HCT116 (cell line): ENCODE data around the gene SESN1. TPM values are rescaled to one million over a fixed set of nuclear protein-coding genes. Genes with fewer than 3 reads are reported as not detected.
A peak's percentile ranks its signal among the peaks of the same experiment; 100 is the strongest.

Experiments
- ATAC-seq: fragments of 200-7000 bp; cut with Tn5 transposase; 2 replicates; pipeline ENCODE4 v1.9.1; 2020; ENCODE audit warnings: mild to moderate bottlenecking, moderate library complexity
- BruUV-seq: library from RNA; stranded (reverse); fragments of 400-500 nt; replicated peaks from 2 replicates; lab custom pipeline; 2021; lab: Mats Ljungman, UMichigan
- CTCF ChIA-PET: fragments of 300-600 bp; sonication (Branson Sonifier 250); formaldehyde crosslinking; loops from one replicate; lab custom pipeline; 2021; ENCODE audit warnings: antibody characterized with exemption; lab: Charles Lee
- POLR2A ChIA-PET: fragments of 300-600, 350-600 bp; sonication (Branson Sonifier 250); formaldehyde crosslinking; loops from one replicate; lab custom pipeline; 2021; ENCODE audit warnings: antibody characterized with exemption; lab: Charles Lee
- RAD21 ChIA-PET, 2 experiments: fragments of 300-600 bp; sonication (Branson Sonifier 250); formaldehyde crosslinking; loops; one replicate each; lab custom pipeline; 2023; ENCODE audit warnings: low total read pairs in 2 of 2; ENCODE audit not compliant: uncharacterized antibody in 2 of 2, unreplicated experiment in 2 of 2, low non-redundant PET in 1 of 2; lab: Charles Lee
- DNase-seq: peaks from one replicate; pipeline ENCODE4 v3.0.0-alpha.2; 2010; ENCODE audit warnings: low read depth, low spot score
- H2AFZ ChIP-seq: fragments of 200-600 bp; shearing (Covaris generic), sonication (generic); 2 replicates; pipeline ENCODE4 v1.6.1; 2017; ENCODE audit warnings: low read depth, mixed run types, mixed read lengths, antibody characterized with exemption, low read length; ENCODE audit not compliant: poor library complexity, severe bottlenecking
- H3K27ac ChIP-seq: 2 replicates; pipeline ENCODE4 v1.5.1; 2012; ENCODE audit warnings: low read depth, low read length
- H3K27me3 ChIP-seq: fragments of 200-600 bp; sonication (generic); 2 replicates; pipeline ENCODE4 v1.6.1; 2016; ENCODE audit warnings: mixed run types, low read length, mixed read lengths; ENCODE audit not compliant: insufficient read depth
- H3K36me3 ChIP-seq, 2 experiments: fragments of 200-500 bp in 1 of 2; fragments of 200-600 bp in 1 of 2; sonication (Bioruptor generic) in 1 of 2; sonication (generic) in 1 of 2; 2 replicates each; pipeline versions ENCODE4 v1.5.1 to v1.6.1; 2014 to 2016; ENCODE audit warnings: low read length in 2 of 2, inconsistent platforms in 1 of 2, mixed read lengths in 1 of 2, mixed run types in 1 of 2; ENCODE audit not compliant: insufficient read depth in 2 of 2, control insufficient read depth in 1 of 2
- H3K4me1 ChIP-seq, 2 experiments: fragments of 200-600 bp in 1 of 2; sonication (generic) in 1 of 2; 2 replicates each; pipeline versions ENCODE4 v1.5.1 to v1.6.1; 2012 to 2017; ENCODE audit warnings: low read length in 2 of 2, inconsistent platforms in 1 of 2, mild to moderate bottlenecking in 1 of 2, mixed read lengths in 1 of 2, mixed run types in 1 of 2, moderate library complexity in 1 of 2; ENCODE audit not compliant: insufficient read depth in 2 of 2, control insufficient read depth in 1 of 2
- H3K4me2 ChIP-seq: fragments of 200-600 bp; sonication (generic); 2 replicates; pipeline ENCODE4 v1.6.1; 2017; ENCODE audit warnings: mixed run types, low read length, mixed read lengths
- H3K4me3 ChIP-seq, 2 experiments: fragments of 200-600 bp in 1 of 2; sonication (generic) in 1 of 2; replicated peaks in 1 of 2; 2 replicates each; pipeline ENCODE4 v1.5.1; 2011 to 2016; ENCODE audit warnings: low read length in 2 of 2, control low read depth in 1 of 2, low read depth in 1 of 2, mild to moderate bottlenecking in 1 of 2, mixed read lengths in 1 of 2, mixed run types in 1 of 2
- H3K79me2 ChIP-seq: fragments of 200-600 bp; sonication (generic); 2 replicates; pipeline ENCODE4 v1.6.1; 2017; ENCODE audit warnings: mild to moderate bottlenecking, mixed run types, low read length, moderate library complexity, mixed read lengths; ENCODE audit not compliant: insufficient read depth
- H3K9ac ChIP-seq: fragments of 200-600 bp; sonication (generic); 2 replicates; pipeline ENCODE4 v1.6.1; 2016; ENCODE audit warnings: low read length, mixed read lengths
- H3K9me2 ChIP-seq: fragments of 200-600 bp; sonication (generic), shearing (Covaris generic); 2 replicates; pipeline ENCODE4 v1.6.1; 2017; ENCODE audit warnings: mixed run types, mild to moderate bottlenecking, moderate library complexity; ENCODE audit not compliant: insufficient read depth
- H3K9me3 ChIP-seq, 2 experiments: fragments of 200-500 bp in 1 of 2; fragments of 200-600 bp in 1 of 2; sonication (Bioruptor generic) in 1 of 2; sonication (generic) in 1 of 2; 2 replicates each; pipeline ENCODE4 v1.6.1; 2014 to 2017; ENCODE audit warnings: low read length in 2 of 2, mixed read lengths in 2 of 2, inconsistent platforms in 1 of 2, low read depth in 1 of 2, mild to moderate bottlenecking in 1 of 2, mixed run types in 1 of 2, moderate library complexity in 1 of 2; ENCODE audit not compliant: control insufficient read depth in 1 of 2, insufficient read depth in 1 of 2
- H4K20me1 ChIP-seq: fragments of 200-600 bp; sonication (generic), shearing (Covaris generic); 2 replicates; pipeline ENCODE4 v1.6.1; 2017; ENCODE audit warnings: mixed run types, mild to moderate bottlenecking, moderate library complexity; ENCODE audit not compliant: insufficient read depth
- ATF3 ChIP-seq: IDR thresholded peaks from 2 replicates; pipeline ENCODE4 v1.6.1; 2012
- CEBPB ChIP-seq: IDR thresholded peaks from 2 replicates; pipeline ENCODE4 v1.6.1; 2012; ENCODE audit warnings: low read depth
- ELF1 ChIP-seq: IDR thresholded peaks from 2 replicates; pipeline ENCODE4 v1.6.1; 2012; ENCODE audit warnings: low read depth, borderline replicate concordance
- EZH2 ChIP-seq: fragments of 200-600 bp; sonication (generic); IDR thresholded peaks from 2 replicates; pipeline ENCODE4 v1.6.1; 2017; ENCODE audit warnings: antibody characterized with exemption, mixed run types
- EZH2phosphoT487 ChIP-seq: fragments of 200-600 bp; IDR thresholded peaks from 2 replicates; pipeline ENCODE4 v1.6.1; 2018; ENCODE audit warnings: antibody characterized with exemption, borderline replicate concordance
- FOSL1 ChIP-seq: IDR thresholded peaks from 2 replicates; pipeline ENCODE4 v1.6.1; 2012; ENCODE audit warnings: low read depth
- MAX ChIP-seq: IDR thresholded peaks from 2 replicates; pipeline ENCODE4 v1.6.1; 2012
- POLR2AphosphoS5 ChIP-seq: IDR thresholded peaks from 2 replicates; pipeline ENCODE4 v1.6.1; 2011; ENCODE audit warnings: mild to moderate bottlenecking, low read depth, low read length, moderate library complexity
- RAD21 ChIP-seq: IDR thresholded peaks from 2 replicates; pipeline ENCODE4 v1.6.1; 2012; ENCODE audit warnings: low read depth, mild to moderate bottlenecking
- TCF7L2 ChIP-seq: IDR thresholded peaks from 2 replicates; pipeline ENCODE4 v1.7.0; 2011; ENCODE audit warnings: borderline replicate concordance, inconsistent platforms; ENCODE audit not compliant: insufficient read depth, insufficient read length; ENCODE audit errors: extremely low read depth
- ZBTB33 ChIP-seq: IDR thresholded peaks from 2 replicates; pipeline ENCODE4 v1.6.1; 2011; ENCODE audit warnings: mild to moderate bottlenecking, low read length, moderate library complexity; ENCODE audit not compliant: insufficient replicate concordance; ENCODE audit errors: extremely low read depth
- ZFX ChIP-seq: fragments of 450-650 bp; IDR thresholded peaks from 2 replicates; pipeline ENCODE4 v1.6.1; 2017
- ZNF274 ChIP-seq: fragments of 200-500 bp; sonication (Bioruptor generic); IDR thresholded peaks from 2 replicates; pipeline ENCODE4 v1.6.1; 2014; ENCODE audit warnings: mild to moderate bottlenecking, low read depth, low read length, inconsistent platforms
- intact Hi-C: fragments of 100-400 bp; cut with micrococcal nuclease; formaldehyde crosslinking; loops from 2 replicates; pipeline ENCODE4 v1.10.0; 2022
- total RNA-seq: library from RNA; stranded (reverse); gene quantifications from one replicate; pipeline ENCODE4 v1.2.1, GENCODE V29; 2021; ENCODE audit not compliant: unreplicated experiment

SESN1 gene
- total RNA-seq, 1 experiment from 2014 or later = 9.3 TPM

- no peak overlapping the region for H3K4me3 ChIP-seq
- no peak overlapping the region for H3K4me2 ChIP-seq
- ChIA-PET POLR2A (no interaction called here), CTCF (no interaction called here), RAD21 (no interaction called here)
- no peaks in the 10 kb centered on the region for H3K4me1 ChIP-seq
- no peak overlapping the region for H3K9ac ChIP-seq
- TF ChIP-seq ZNF274 (no peak), RAD21 (peak; percentile 15; the same call in 1 of the 2 replicates)
- BruUV-seq = no TSS peak
- intact Hi-C loops = no loop called here
- H4K20me1 ChIP-seq = no peaks in the 10 kb centered on the region
- no peak overlapping the region for H3K27ac ChIP-seq
- no peaks in the 10 kb centered on the region for H3K79me2 ChIP-seq
- DNase-seq (no peak), ATAC-seq (no peak)
- no peaks in the 10 kb centered on the region for H3K9me3 ChIP-seq
- no peaks in the 10 kb centered on the region for H3K27me3 ChIP-seq
- no peak overlapping the region for H2AFZ ChIP-seq
- no peaks in the 10 kb centered on the region for H3K36me3 ChIP-seq
- H3K9me2 ChIP-seq = no peaks in the 10 kb centered on the region
These were observed 150.6 kb downstream of the SESN1 start for GRCh38 chr6:108944071-108944470.

GRCh38 chr6:108942556-108943492 lies 151.8 kb downstream of the SESN1 start:
- ATAC-seq = no peak
- H2AFZ ChIP-seq = no peak overlapping the region
- TF ChIP-seq ZNF274 (no peak), ZBTB33 (no peak), CEBPB (no peak), ATF3 (no peak), ELF1 (no peak), MAX (no peak), ZFX (no peak), TCF7L2 (no peak), EZH2 (no peak), FOSL1 (no peak), POLR2AphosphoS5 (no peak), EZH2phosphoT487 (no peak)
- intact Hi-C loops = no loop called here
- ChIA-PET POLR2A (no interaction called here), CTCF (no interaction called here), RAD21 (no interaction called here)
- H3K9ac ChIP-seq = no peak overlapping the region
- BruUV-seq = no TSS peak
- no peaks in the 10 kb centered on the region for H3K27me3 ChIP-seq
- H3K9me2 ChIP-seq = no peaks in the 10 kb centered on the region; the same call in 1 of the 2 replicates
- DNase-seq = no peak
- peaks cover 0 to 4% of the 10 kb centered on the region in 2 experiments; a peak in 2 of 4 replicates for H3K4me1 ChIP-seq
- H3K4me3 ChIP-seq = no peak overlapping the region
- no peaks in the 10 kb centered on the region for H3K36me3 ChIP-seq
- no peaks in the 10 kb centered on the region for H3K9me3 ChIP-seq
- no peaks in the 10 kb centered on the region for H4K20me1 ChIP-seq
- no peaks in the 10 kb centered on the region for H3K79me2 ChIP-seq
- no peak overlapping the region for H3K27ac ChIP-seq
- no peak overlapping the region for H3K4me2 ChIP-seq
